Ovary (tissue), 9 donors: ENCODE results near the gene KRT80. TPM values are rescaled to one million over a fixed set of nuclear protein-coding genes. Genes with fewer than 3 reads are reported as not detected.

ENCODE experiments used
- DNase-seq, 5 donors: peaks; one replicate each; pipeline ENCODE4 v3.0.0-alpha.2; 2019 to 2020
- H3K27ac ChIP-seq, 2 donors: fragments of 200-600 bp; one replicate each; pipeline versions ENCODE4 v1.5.1 to v1.8.0; 2019 to 2022
- H3K27me3 ChIP-seq: fragments of 200-600 bp; one replicate; pipeline ENCODE4 v1.8.0; 2022
- H3K36me3 ChIP-seq: fragments of 200-600 bp; sonication (generic); one replicate; pipeline ENCODE4 v1.5.1; 2019
- H3K4me1 ChIP-seq: one replicate; pipeline ENCODE4 v1.8.1; 2013; ENCODE audit warnings: mild to moderate bottlenecking, moderate library complexity; ENCODE audit not compliant: insufficient read depth
- H3K4me3 ChIP-seq: fragments of 200-600 bp; sonication (generic); one replicate; pipeline ENCODE4 v1.5.1; 2017
- H3K9me3 ChIP-seq, 2 donors: fragments of 200-600 bp in 1 of 2; sonication (generic) in 1 of 2; one replicate each; pipeline versions ENCODE4 v1.5.1 to v1.8.1; 2013 to 2019; ENCODE audit warnings: mild to moderate bottlenecking in 1 of 2, moderate library complexity in 1 of 2
- EP300 ChIP-seq: sonication (generic); formaldehyde crosslinking; IDR thresholded peaks from one replicate; pipeline ENCODE4 v1.6.1; 2017; ENCODE audit warnings: antibody characterized with exemption
- POLR2A ChIP-seq: fragments of 450-650 bp; IDR thresholded peaks from one replicate; pipeline ENCODE4 v1.6.1; 2017; ENCODE audit warnings: antibody characterized with exemption, mild to moderate bottlenecking, moderate library complexity
- WGBS, 3 donors: extraction: QIAGEN DNeasy Blood & Tissue Kit in 1 of 3; methylation state at CpG; one replicate each; pipeline versions ENCODE4 v1.1.5 to v1.1.7; 2013 to 2017; 5-methylcytosine and 5-hydroxymethylcytosine counted together
- intact Hi-C, 4 donors: fragments of 100-400 bp; cut with DNase I; formaldehyde crosslinking; loops; one replicate each; pipeline versions ENCODE4 v1.11.0 to v1.15.1; 2022 to 2023
- polyA plus RNA-seq, 2 donors: library from polyadenylated mRNA; stranded (reverse); fragments of 200-250 nt in 1 of 2; fragments of 350-450 nt in 1 of 2; fragmentation: Illumina TruSeq in 1 of 2; extraction: RNeasy Lipid Tissue Mini Kit (QIAGEN cat#74804) in 1 of 2; gene quantifications; one replicate each; pipeline ENCODE4 v1.2.3, GENCODE V29; 2013 to 2014
- total RNA-seq, 7 donors: library from RNA; depleted of rRNA in 2 of 7; stranded (reverse); fragments of >200 nt in 2 of 7; fragmentation: NEBNext Ultra II Directional in 3 of 7; extraction: Animal tissue kit (Norgen Biotek cat#: 25700) in 3 of 7; gene quantifications; one replicate each; pipeline versions ENCODE4 v1.1.0 to v1.2.4, GENCODE V29; 2016 to 2023
- TF ChIP-seq, protein P1 (sequence below), 3 donors: fragments of 450-650 bp in 2 of 3; fragments of 200-600 bp in 1 of 3; IDR thresholded peaks; one replicate each; pipeline versions ENCODE4 v1.5.1 to v1.8.0; 2016 to 2022; ENCODE audit warnings: antibody characterized with exemption in 3 of 3, mild to moderate bottlenecking in 1 of 3
- donor health status: DM: no; HTN: no; CAD: no; lungs with moderate emphysema.
- donor health status: DM: no; HTN: no; CAD: no.
- donor health status: Bipolar disorder and iron deficiency.
- donor health status: DM: yes; HTN: yes; CAD: no.
- donor health status: DM: no; HTN: no; CAD: no.
- donor health status: DM: yes; HTN: yes; CAD: no.

Gene KRT80
- total and polyA plus RNA-seq, 9 donors = 0.05 to 13.2 (median 0.99) TPM; not detected in 1

GRCh38 chr12:52120951-52121823, 70.6 kb downstream of the KRT80 start:
- TF ChIP-seq, protein P1, sequence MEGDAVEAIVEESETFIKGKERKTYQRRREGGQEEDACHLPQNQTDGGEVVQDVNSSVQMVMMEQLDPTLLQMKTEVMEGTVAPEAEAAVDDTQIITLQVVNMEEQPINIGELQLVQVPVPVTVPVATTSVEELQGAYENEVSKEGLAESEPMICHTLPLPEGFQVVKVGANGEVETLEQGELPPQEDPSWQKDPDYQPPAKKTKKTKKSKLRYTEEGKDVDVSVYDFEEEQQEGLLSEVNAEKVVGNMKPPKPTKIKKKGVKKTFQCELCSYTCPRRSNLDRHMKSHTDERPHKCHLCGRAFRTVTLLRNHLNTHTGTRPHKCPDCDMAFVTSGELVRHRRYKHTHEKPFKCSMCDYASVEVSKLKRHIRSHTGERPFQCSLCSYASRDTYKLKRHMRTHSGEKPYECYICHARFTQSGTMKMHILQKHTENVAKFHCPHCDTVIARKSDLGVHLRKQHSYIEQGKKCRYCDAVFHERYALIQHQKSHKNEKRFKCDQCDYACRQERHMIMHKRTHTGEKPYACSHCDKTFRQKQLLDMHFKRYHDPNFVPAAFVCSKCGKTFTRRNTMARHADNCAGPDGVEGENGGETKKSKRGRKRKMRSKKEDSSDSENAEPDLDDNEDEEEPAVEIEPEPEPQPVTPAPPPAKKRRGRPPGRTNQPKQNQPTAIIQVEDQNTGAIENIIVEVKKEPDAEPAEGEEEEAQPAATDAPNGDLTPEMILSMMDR (IDR thresholded peaks at IDR 0.05) = no peak
- no peak for TF ChIP-seq EP300
- no peak for TF ChIP-seq POLR2A
- H3K27ac ChIP-seq = no peak overlapping the region
- intact Hi-C loops = no loop called here
- no peak overlapping the region for H3K4me3 ChIP-seq
- WGBS, 3 donors = 63 to 67% (median 64%) methylated on average over 19 of the region's 19 CpGs
- no peaks in the 10 kb centered on the region for H3K27me3 ChIP-seq
- no peaks in the 10 kb centered on the region for H3K9me3 ChIP-seq
- peaks cover 1% of the 10 kb centered on the region for H3K4me1 ChIP-seq
- DNase-seq = no peak
- H3K36me3 ChIP-seq = no peaks in the 10 kb centered on the region

- Histone ChIP-seq H3K27me3 (no peaks in the 10 kb centered on the region), H3K4me1 (no peaks in the 10 kb centered on the region), H3K36me3 (no peaks in the 10 kb centered on the region), H3K9me3 (no peaks in the 10 kb centered on the region), H3K27ac (no peak overlapping the region), H3K4me3 (no peak overlapping the region)
- intact Hi-C loops = no loop called here
- no peak for DNase-seq
- TF ChIP-seq POLR2A (no peak), EP300 (no peak)
- TF ChIP-seq, protein P1 (IDR thresholded peaks at IDR 0.05) = no peak
- 17 to 30% (median 26%) methylated on average over 20 to 23 of the region's 23 CpGs for WGBS, 3 donors
Observed at GRCh38 chr12:52119398-52120254, 72.2 kb downstream of the KRT80 start.

Other genes starting within 250 kb of the KRT80 start
- gene ACVR1B, start 240.3 kb downstream of the KRT80 start, total RNA-seq = 10 to 100 TPM in 6 of 7 donors, 1 to 10 TPM in 1; 6.9 to 27.3 (median 19.1) TPM
- 10 to 100 TPM in 1 of 2 donors, 1 to 10 TPM in 1; 9.7 to 23.0 TPM for gene ACVR1B, start 240.3 kb downstream of the KRT80 start, polyA plus RNA-seq
- 10 to 100 TPM; 20.8 to 84.1 (median 38.6) TPM for gene TAMALIN, start 185.1 kb downstream of the KRT80 start, total RNA-seq
- gene TAMALIN, start 185.1 kb downstream of the KRT80 start, polyA plus RNA-seq = 10 to 100 TPM; 16.8 to 21.8 TPM
- 1,000 to 10,000 TPM in 2 of 7 donors, 100 to 1,000 TPM in 5; 142 to 1,603 (median 414) TPM for gene NR4A1, start 140.6 kb downstream of the KRT80 start, total RNA-seq
- 100 to 1,000 TPM in 1 of 2 donors, 10 to 100 TPM in 1; 41.7 to 159 TPM for gene NR4A1, start 140.6 kb downstream of the KRT80 start, polyA plus RNA-seq
- 10 to 100 TPM; 24.9 to 48.7 (median 28.9) TPM for gene ATG101, start 122.0 kb downstream of the KRT80 start, total RNA-seq
- 10 to 100 TPM; 13.6 to 26.2 TPM for gene ATG101, start 122.0 kb downstream of the KRT80 start, polyA plus RNA-seq
- 1 to 10 TPM; 1.4 to 4.5 (median 2.8) TPM for gene SMIM41, start 112.3 kb downstream of the KRT80 start, total RNA-seq
- 1 to 10 TPM in 1 of 2 donors, under 1 TPM in 1; 0.32 to 3.4 TPM for gene SMIM41, start 112.3 kb downstream of the KRT80 start, polyA plus RNA-seq
- 100 to 1,000 TPM in 1 of 7 donors, 10 to 100 TPM in 4, 1 to 10 TPM in 1, not detected in 1; 3.7 to 379 (median 29.1) TPM for gene KRT7, start 41.2 kb upstream of the KRT80 start, total RNA-seq
- gene KRT7, start 41.2 kb upstream of the KRT80 start, polyA plus RNA-seq = 1 to 10 TPM in 1 of 2 donors, under 1 TPM in 1; 0.37 to 2.1 TPM
- under 1 TPM in 1 of 7 donors, not detected in 6; 0.69 TPM for gene KRT86, start 82.6 kb upstream of the KRT80 start, total RNA-seq
- not detected for gene KRT86, start 82.6 kb upstream of the KRT80 start, polyA plus RNA-seq
- 1 to 10 TPM in 1 of 7 donors, not detected in 6; 1.2 TPM for gene KRT81, start 99.5 kb upstream of the KRT80 start, total RNA-seq
- gene KRT81, start 99.5 kb upstream of the KRT80 start, polyA plus RNA-seq = not detected
- gene KRT83, start 129.4 kb upstream of the KRT80 start, total RNA-seq = not detected
- gene KRT83, start 129.4 kb upstream of the KRT80 start, polyA plus RNA-seq = not detected
- not detected for gene KRT85, start 175.5 kb upstream of the KRT80 start, total RNA-seq
- not detected for gene KRT85, start 175.5 kb upstream of the KRT80 start, polyA plus RNA-seq
- not detected for gene KRT84, start 193.6 kb upstream of the KRT80 start, total RNA-seq
- not detected for gene KRT84, start 193.6 kb upstream of the KRT80 start, polyA plus RNA-seq
- not detected for gene KRT82, start 214.3 kb upstream of the KRT80 start, total RNA-seq
- not detected for gene KRT82, start 214.3 kb upstream of the KRT80 start, polyA plus RNA-seq
- under 1 TPM in 1 of 7 donors, not detected in 6; 0.08 TPM for gene KRT75, start 242.4 kb upstream of the KRT80 start, total RNA-seq
- gene KRT75, start 242.4 kb upstream of the KRT80 start, polyA plus RNA-seq = not detected